PC-9 (cell line): ENCODE measurements around the gene BABAM1.

Experiments used
- EZH2 ChIP-seq: fragments of 200-600 bp; sonication (generic); IDR thresholded peaks from 2 replicates; pipeline ENCODE4 v1.8.0; 2017; ENCODE audit warnings: antibody characterized with exemption, low read depth
- TF ChIP-seq, protein P1 (sequence below): fragments of 200-600 bp; sonication (generic); conservative IDR thresholded peaks from 2 replicates; pipeline ENCODE4 v1.6.1; 2017; ENCODE audit warnings: mixed run types, antibody characterized with exemption, mild to moderate bottlenecking, moderate library complexity

GRCh38 chr19:17303167-17303939, 36.1 kb downstream of the BABAM1 start, which contains the start of gene ABHD8:
- TF ChIP-seq, protein P1, sequence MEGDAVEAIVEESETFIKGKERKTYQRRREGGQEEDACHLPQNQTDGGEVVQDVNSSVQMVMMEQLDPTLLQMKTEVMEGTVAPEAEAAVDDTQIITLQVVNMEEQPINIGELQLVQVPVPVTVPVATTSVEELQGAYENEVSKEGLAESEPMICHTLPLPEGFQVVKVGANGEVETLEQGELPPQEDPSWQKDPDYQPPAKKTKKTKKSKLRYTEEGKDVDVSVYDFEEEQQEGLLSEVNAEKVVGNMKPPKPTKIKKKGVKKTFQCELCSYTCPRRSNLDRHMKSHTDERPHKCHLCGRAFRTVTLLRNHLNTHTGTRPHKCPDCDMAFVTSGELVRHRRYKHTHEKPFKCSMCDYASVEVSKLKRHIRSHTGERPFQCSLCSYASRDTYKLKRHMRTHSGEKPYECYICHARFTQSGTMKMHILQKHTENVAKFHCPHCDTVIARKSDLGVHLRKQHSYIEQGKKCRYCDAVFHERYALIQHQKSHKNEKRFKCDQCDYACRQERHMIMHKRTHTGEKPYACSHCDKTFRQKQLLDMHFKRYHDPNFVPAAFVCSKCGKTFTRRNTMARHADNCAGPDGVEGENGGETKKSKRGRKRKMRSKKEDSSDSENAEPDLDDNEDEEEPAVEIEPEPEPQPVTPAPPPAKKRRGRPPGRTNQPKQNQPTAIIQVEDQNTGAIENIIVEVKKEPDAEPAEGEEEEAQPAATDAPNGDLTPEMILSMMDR, result peak; percentile 70
- TF ChIP-seq EZH2, result no peak
